Mesenchymal stem cell (in vitro differentiated cells and primary cell): ENCODE results near the gene KCNA2.

ENCODE experiments used
- DNase-seq: peaks from one replicate; pipeline ENCODE4 v3.0.0-alpha.2; 2013
- H2AFZ ChIP-seq: one replicate; pipeline ENCODE4 v1.6.1; 2013; ENCODE audit warnings: low read depth, mild to moderate bottlenecking, control low read depth, inconsistent platforms, low read length, moderate library complexity
- H2AK5ac ChIP-seq: 2 replicates; pipeline ENCODE4 v1.6.1; 2013; ENCODE audit warnings: low read length, moderate library complexity, mild to moderate bottlenecking, inconsistent platforms; ENCODE audit not compliant: severe bottlenecking
- H2BK120ac ChIP-seq: one replicate; pipeline ENCODE4 v1.6.1; 2013; ENCODE audit warnings: low read depth, mild to moderate bottlenecking, inconsistent platforms, low read length, moderate library complexity
- H2BK12ac ChIP-seq, 2 experiments: one replicate each; pipeline ENCODE4 v1.6.1; 2013; ENCODE audit warnings: inconsistent platforms in 2 of 2, low read length in 2 of 2, mild to moderate bottlenecking in 2 of 2, moderate library complexity in 2 of 2, control low read depth in 1 of 2
- H2BK15ac ChIP-seq: one replicate; pipeline ENCODE4 v1.6.1; 2013; ENCODE audit warnings: mild to moderate bottlenecking, low read depth, inconsistent platforms; ENCODE audit not compliant: poor library complexity, severe bottlenecking
- H2BK5ac ChIP-seq: 2 replicates; pipeline ENCODE4 v1.6.1; 2013; ENCODE audit warnings: low read depth, mild to moderate bottlenecking, low read length, control low read depth, inconsistent platforms; ENCODE audit not compliant: poor library complexity, severe bottlenecking
- H3K14ac ChIP-seq, 2 experiments: one replicate each; pipeline ENCODE4 v1.6.1; 2013; ENCODE audit warnings: inconsistent platforms in 2 of 2, low read length in 2 of 2, control low read depth in 1 of 2, mild to moderate bottlenecking in 1 of 2, moderate library complexity in 1 of 2
- H3K18ac ChIP-seq, 2 experiments: one replicate each; pipeline ENCODE4 v1.6.1; 2013; ENCODE audit warnings: inconsistent platforms in 2 of 2, low read length in 2 of 2, control low read depth in 1 of 2, low read depth in 1 of 2, mild to moderate bottlenecking in 1 of 2
- H3K23ac ChIP-seq, 2 experiments: one replicate each; pipeline ENCODE4 v1.6.1; 2013; ENCODE audit warnings: inconsistent platforms in 2 of 2, low read length in 2 of 2, mild to moderate bottlenecking in 2 of 2, moderate library complexity in 2 of 2, control low read depth in 1 of 2
- H3K27ac ChIP-seq: 2 replicates; pipeline ENCODE4 v1.5.1; 2013; ENCODE audit warnings: mild to moderate bottlenecking, moderate library complexity, low read length, control low read depth, inconsistent platforms; ENCODE audit not compliant: poor library complexity, severe bottlenecking
- H3K27me3 ChIP-seq, 2 experiments: 2 replicates each; pipeline versions ENCODE4 v1.6.1 to v1.7.0; 2013; ENCODE audit warnings: low read length in 2 of 2, mild to moderate bottlenecking in 2 of 2, moderate library complexity in 2 of 2, control low read depth in 1 of 2, inconsistent platforms in 1 of 2; ENCODE audit not compliant: control insufficient read depth in 1 of 2, insufficient read depth in 1 of 2
- H3K36me3 ChIP-seq, 2 experiments: 2 replicates each; pipeline versions ENCODE4 v1.6.1 to v1.7.0; 2013; ENCODE audit warnings: low read length in 2 of 2, control low read depth in 1 of 2, inconsistent platforms in 1 of 2, low read depth in 1 of 2, mild to moderate bottlenecking in 1 of 2; ENCODE audit not compliant: insufficient read depth in 2 of 2, control insufficient read depth in 1 of 2
- H3K4ac ChIP-seq, 2 experiments: one replicate each; pipeline ENCODE4 v1.6.1; 2013; ENCODE audit warnings: inconsistent platforms in 2 of 2, low read length in 2 of 2, mild to moderate bottlenecking in 2 of 2, moderate library complexity in 2 of 2, control low read depth in 1 of 2, low read depth in 1 of 2
- H3K4me1 ChIP-seq: 2 replicates; pipeline ENCODE4 v1.6.1; 2013; ENCODE audit warnings: low read depth, low read length, control low read depth; ENCODE audit not compliant: control insufficient read depth, insufficient read depth
- H3K4me2 ChIP-seq: 2 replicates; pipeline ENCODE4 v1.6.1; 2013; ENCODE audit warnings: low read length, mild to moderate bottlenecking, inconsistent platforms; ENCODE audit not compliant: poor library complexity, severe bottlenecking
- H3K4me3 ChIP-seq, 2 experiments: 2 replicates each; pipeline versions ENCODE4 v1.5.1 to v1.7.0; 2013; ENCODE audit warnings: low read length in 2 of 2, mild to moderate bottlenecking in 2 of 2, control low read depth in 1 of 2, low read depth in 1 of 2; ENCODE audit not compliant: insufficient read depth in 1 of 2
- H3K79me1 ChIP-seq: replicated peaks from 2 replicates; pipeline ENCODE4 v1.6.1; 2013; ENCODE audit warnings: mild to moderate bottlenecking, control low read depth, low read length, inconsistent platforms; ENCODE audit not compliant: poor library complexity, severe bottlenecking
- H3K9ac ChIP-seq: 2 replicates; pipeline ENCODE4 v1.7.0; 2013; ENCODE audit warnings: mild to moderate bottlenecking, low read length, moderate library complexity
- H3K9me3 ChIP-seq: 2 replicates; pipeline ENCODE4 v1.7.0; 2013; ENCODE audit warnings: mild to moderate bottlenecking, low read length; ENCODE audit not compliant: control insufficient read depth
- H4K8ac ChIP-seq: one replicate; pipeline ENCODE4 v1.6.1; 2013; ENCODE audit warnings: inconsistent platforms, mild to moderate bottlenecking, low read length, moderate library complexity
- H4K91ac ChIP-seq: one replicate; pipeline ENCODE4 v1.6.1; 2013; ENCODE audit warnings: mild to moderate bottlenecking, low read length, inconsistent platforms
- WGBS: methylation state at CpG from one replicate; pipeline ENCODE4 v1.1.7; 2013; ENCODE audit warnings: mixed read lengths; 5-methylcytosine and 5-hydroxymethylcytosine counted together

Gene KCNA2

GRCh38 chr1:110619412-110620249 lies 13.5 kb upstream of the KCNA2 start:
- no peaks in the 10 kb centered on the region for H3K9me3 ChIP-seq
- no peak overlapping the region for H3K9ac ChIP-seq
- H3K14ac ChIP-seq = no peak overlapping the region
- no peak overlapping the region for H3K4ac ChIP-seq
- no peak overlapping the region for H3K4me3 ChIP-seq
- no peak overlapping the region for H2AK5ac ChIP-seq
- H3K18ac ChIP-seq = no peak overlapping the region
- H4K91ac ChIP-seq = no peak overlapping the region
- H3K27ac ChIP-seq = no peak overlapping the region
- peaks cover 47 to 87% of the 10 kb centered on the region in 2 experiments for H3K27me3 ChIP-seq
- no peak overlapping the region for H3K4me2 ChIP-seq
- H3K36me3 ChIP-seq = no peaks in the 10 kb centered on the region
- H3K23ac ChIP-seq = no peak overlapping the region
- no peak overlapping the region for H2BK12ac ChIP-seq
- WGBS = 8% methylated on average over 12 of the region's 27 CpGs
- H2AFZ ChIP-seq = no peak overlapping the region
- H3K79me1 ChIP-seq = no peaks in the 10 kb centered on the region
- H2BK5ac ChIP-seq = no peak overlapping the region
- DNase-seq = peak; percentile 44
- H3K4me1 ChIP-seq = no peaks in the 10 kb centered on the region
- H4K8ac ChIP-seq = no peak overlapping the region
- H2BK120ac ChIP-seq = no peak overlapping the region
- H2BK15ac ChIP-seq = no peak overlapping the region

- Histone ChIP-seq H3K27me3 (peaks cover 57 to 89% of the 10 kb centered on the region in 2 experiments), H3K79me1 (no peaks in the 10 kb centered on the region), H3K4me2 (no peak overlapping the region), H3K9ac (no peak overlapping the region), H4K8ac (no peak overlapping the region), H3K4me3 (no peak overlapping the region), H3K27ac (no peak overlapping the region), H3K18ac (no peak overlapping the region), H2BK5ac (no peak overlapping the region), H2BK12ac (no peak overlapping the region), H3K36me3 (no peaks in the 10 kb centered on the region), H3K14ac (no peak overlapping the region), H2BK120ac (no peak overlapping the region), H3K4ac (no peak overlapping the region), H2BK15ac (no peak overlapping the region), H3K9me3 (no peaks in the 10 kb centered on the region), H3K23ac (no peak overlapping the region), H4K91ac (no peak overlapping the region), H2AFZ (no peak overlapping the region), H2AK5ac (no peak overlapping the region), H3K4me1 (no peaks in the 10 kb centered on the region)
- no peak for DNase-seq
- 67% methylated on average over 5 of the region's 5 CpGs for WGBS
These were observed 12.5 kb upstream of the KCNA2 start for GRCh38 chr1:110618668-110619067.

GRCh38 chr1:110617589-110617988 lies 11.4 kb upstream of the KCNA2 start:
- H3K4me3 ChIP-seq = no peak overlapping the region
- no peak overlapping the region for H2BK12ac ChIP-seq
- H3K4ac ChIP-seq = no peak overlapping the region
- no peak overlapping the region for H2BK120ac ChIP-seq
- 64% methylated on average over 5 of the region's 5 CpGs for WGBS
- no peak overlapping the region for H3K4me2 ChIP-seq
- no peak for DNase-seq
- no peak overlapping the region for H4K91ac ChIP-seq
- H2AFZ ChIP-seq = no peak overlapping the region
- no peak overlapping the region for H3K23ac ChIP-seq
- no peaks in the 10 kb centered on the region for H3K79me1 ChIP-seq
- H3K4me1 ChIP-seq = no peaks in the 10 kb centered on the region
- H3K14ac ChIP-seq = no peak overlapping the region
- H2BK5ac ChIP-seq = no peak overlapping the region
- H3K9me3 ChIP-seq = no peaks in the 10 kb centered on the region
- H4K8ac ChIP-seq = no peak overlapping the region
- H3K27me3 ChIP-seq = peaks cover 64 to 90% of the 10 kb centered on the region in 2 experiments
- H2AK5ac ChIP-seq = no peak overlapping the region
- no peak overlapping the region for H2BK15ac ChIP-seq
- H3K18ac ChIP-seq = no peak overlapping the region
- no peaks in the 10 kb centered on the region for H3K36me3 ChIP-seq
- no peak overlapping the region for H3K27ac ChIP-seq
- H3K9ac ChIP-seq = no peak overlapping the region

GRCh38 chr1:110617116-110617515 lies 11.0 kb upstream of the KCNA2 start:
- Histone ChIP-seq H4K91ac (no peak overlapping the region), H3K14ac (no peak overlapping the region), H3K79me1 (no peaks in the 10 kb centered on the region), H3K18ac (no peak overlapping the region), H3K9ac (no peak overlapping the region), H2AFZ (no peak overlapping the region), H2BK5ac (no peak overlapping the region), H3K23ac (no peak overlapping the region), H4K8ac (no peak overlapping the region), H2BK15ac (no peak overlapping the region), H2BK12ac (no peak overlapping the region), H3K9me3 (no peaks in the 10 kb centered on the region), H3K4me3 (no peak overlapping the region), H3K4ac (no peak overlapping the region), H3K27me3 (peaks cover 64 to 90% of the 10 kb centered on the region in 2 experiments), H3K4me1 (no peaks in the 10 kb centered on the region), H3K27ac (no peak overlapping the region), H2BK120ac (no peak overlapping the region), H3K36me3 (no peaks in the 10 kb centered on the region), H2AK5ac (no peak overlapping the region), H3K4me2 (no peak overlapping the region)
- 69% methylated on average over 3 of the region's 3 CpGs for WGBS
- no peak for DNase-seq
